ENCODE data around the gene UBE2O.
A peak's percentile ranks its signal among the peaks of the same experiment; 100 is the strongest.
"Not testable (repeated sequence)": the region's sequence is repeated elsewhere in the genome, so short reads cannot be mapped to it uniquely, and the experiment has no call there.

UBE2O gene

GRCh38 chr17:76369379-76369778 lies 83.6 kb downstream of the UBE2O start:
- Mint-ChIP-seq H3K27me3 (peaks cover 26% of the 10 kb centered on the region), H3K27ac (no peak overlapping the region), H3K4me3 (no peak overlapping the region), H3K4me1 (ENCODE audit: low read depth) (no peaks in the 10 kb centered on the region), H3K36me3 (ENCODE audit: low read depth) (no peaks in the 10 kb centered on the region), H3K9me3 (no peaks in the 10 kb centered on the region)
- intact Hi-C loops (cut with micrococcal nuclease): no loop called here

- H3K27me3 Mint-ChIP-seq: peaks cover 21% of the 10 kb centered on the region
- no peak overlapping the region for H3K4me3 Mint-ChIP-seq
- H3K9me3 Mint-ChIP-seq: no peaks in the 10 kb centered on the region
- peaks cover under 1% of the 10 kb centered on the region for H3K4me1 Mint-ChIP-seq (ENCODE audit: low read depth)
- H3K27ac Mint-ChIP-seq: no peak overlapping the region
- intact Hi-C loops (cut with micrococcal nuclease): no loop called here
- no peaks in the 10 kb centered on the region for H3K36me3 Mint-ChIP-seq (ENCODE audit: low read depth)
Measured at GRCh38 chr17:76368545-76368944, 84.4 kb downstream of the UBE2O start.

- intact Hi-C loops (cut with micrococcal nuclease): no loop called here
- no peak overlapping the region for H3K27ac Mint-ChIP-seq
- H3K27me3 Mint-ChIP-seq: peaks cover 23% of the 10 kb centered on the region
- no peak overlapping the region for H3K4me3 Mint-ChIP-seq
- no peaks in the 10 kb centered on the region for H3K36me3 Mint-ChIP-seq (ENCODE audit: low read depth)
- H3K9me3 Mint-ChIP-seq: no peaks in the 10 kb centered on the region
- H3K4me1 Mint-ChIP-seq (ENCODE audit: low read depth): peaks cover 5% of the 10 kb centered on the region
Measured at GRCh38 chr17:76367642-76368041, 85.3 kb downstream of the UBE2O start.

- H3K4me3 Mint-ChIP-seq: no peak overlapping the region
- peaks cover 29% of the 10 kb centered on the region for H3K27me3 Mint-ChIP-seq
- no peaks in the 10 kb centered on the region for H3K9me3 Mint-ChIP-seq
- intact Hi-C loops (cut with micrococcal nuclease): no loop called here
- peaks cover 5% of the 10 kb centered on the region for H3K4me1 Mint-ChIP-seq (ENCODE audit: low read depth)
- H3K36me3 Mint-ChIP-seq (ENCODE audit: low read depth): no peaks in the 10 kb centered on the region
- H3K27ac Mint-ChIP-seq: no peak overlapping the region
Measured at GRCh38 chr17:76366247-76366646, 86.7 kb downstream of the UBE2O start.

GRCh38 chr17:76365256-76365903 lies 87.6 kb downstream of the UBE2O start:
- H3K27me3 Mint-ChIP-seq: peaks cover 34% of the 10 kb centered on the region
- H3K27ac Mint-ChIP-seq: no peak overlapping the region
- no peaks in the 10 kb centered on the region for H3K36me3 Mint-ChIP-seq (ENCODE audit: low read depth)
- H3K4me1 Mint-ChIP-seq (ENCODE audit: low read depth): peaks cover 5% of the 10 kb centered on the region
- no peak overlapping the region for H3K4me3 Mint-ChIP-seq
- intact Hi-C loops (cut with micrococcal nuclease): no loop called here
- H3K9me3 Mint-ChIP-seq: no peaks in the 10 kb centered on the region

- intact Hi-C loops (cut with micrococcal nuclease): no loop called here
- Mint-ChIP-seq H3K4me1 (ENCODE audit: low read depth) (peaks cover 5% of the 10 kb centered on the region), H3K27me3 (peaks cover 37% of the 10 kb centered on the region), H3K27ac (no peak overlapping the region), H3K9me3 (no peaks in the 10 kb centered on the region), H3K4me3 (no peak overlapping the region), H3K36me3 (ENCODE audit: low read depth) (no peaks in the 10 kb centered on the region)
Measured at GRCh38 chr17:76363107-76363842, 89.7 kb downstream of the UBE2O start.

GRCh38 chr17:76360461-76360860 lies 92.5 kb downstream of the UBE2O start:
- H3K9me3 Mint-ChIP-seq: no peaks in the 10 kb centered on the region
- no peak overlapping the region for H3K27ac Mint-ChIP-seq
- no peak overlapping the region for H3K4me3 Mint-ChIP-seq
- intact Hi-C loops (cut with micrococcal nuclease): no loop called here
- H3K4me1 Mint-ChIP-seq (ENCODE audit: low read depth): peaks cover 5% of the 10 kb centered on the region
- H3K36me3 Mint-ChIP-seq (ENCODE audit: low read depth): no peaks in the 10 kb centered on the region
- H3K27me3 Mint-ChIP-seq: peaks cover 33% of the 10 kb centered on the region

GRCh38 chr17:76359776-76360175 lies 93.2 kb downstream of the UBE2O start:
- H3K36me3 Mint-ChIP-seq (ENCODE audit: low read depth); H3K4me3 Mint-ChIP-seq; intact Hi-C loops (cut with micrococcal nuclease); H3K27ac Mint-ChIP-seq; H3K4me1 Mint-ChIP-seq (ENCODE audit: low read depth); H3K9me3 Mint-ChIP-seq: not testable (repeated sequence)
- H3K27me3 Mint-ChIP-seq: peaks cover 33% of the 10 kb centered on the region

- intact Hi-C loops (cut with micrococcal nuclease): no loop called here
- Mint-ChIP-seq H3K4me3 (no peak overlapping the region), H3K36me3 (ENCODE audit: low read depth) (peaks cover 2% of the 10 kb centered on the region), H3K27me3 (peaks cover 32% of the 10 kb centered on the region), H3K27ac (no peak overlapping the region), H3K4me1 (ENCODE audit: low read depth) (peaks cover 11% of the 10 kb centered on the region), H3K9me3 (no peaks in the 10 kb centered on the region)
Measured at GRCh38 chr17:76359375-76359774, 93.6 kb downstream of the UBE2O start.

GRCh38 chr17:76357597-76358158 lies 95.3 kb downstream of the UBE2O start:
- Mint-ChIP-seq H3K27ac (no peak overlapping the region), H3K4me1 (ENCODE audit: low read depth) (peaks cover 15% of the 10 kb centered on the region), H3K9me3 (no peaks in the 10 kb centered on the region), H3K36me3 (ENCODE audit: low read depth) (peaks cover 18% of the 10 kb centered on the region), H3K27me3 (peaks cover 29% of the 10 kb centered on the region), H3K4me3 (no peak overlapping the region)
- intact Hi-C loops (cut with micrococcal nuclease): no loop called here

GRCh38 chr17:76356803-76357456 lies 96.0 kb downstream of the UBE2O start:
- no peak overlapping the region for H3K27ac Mint-ChIP-seq
- intact Hi-C loops (cut with micrococcal nuclease): no loop called here
- peaks cover 18% of the 10 kb centered on the region for H3K36me3 Mint-ChIP-seq (ENCODE audit: low read depth)
- peaks cover 20% of the 10 kb centered on the region for H3K4me1 Mint-ChIP-seq (ENCODE audit: low read depth)
- no peaks in the 10 kb centered on the region for H3K9me3 Mint-ChIP-seq
- H3K27me3 Mint-ChIP-seq: peaks cover 24% of the 10 kb centered on the region
- H3K4me3 Mint-ChIP-seq: no peak overlapping the region

GRCh38 chr17:76354747-76355310 lies 98.1 kb downstream of the UBE2O start:
- H3K27me3 Mint-ChIP-seq: peaks cover 13% of the 10 kb centered on the region
- H3K36me3 Mint-ChIP-seq (ENCODE audit: low read depth): peaks cover 23% of the 10 kb centered on the region
- H3K9me3 Mint-ChIP-seq: no peaks in the 10 kb centered on the region
- peaks cover 26% of the 10 kb centered on the region for H3K4me1 Mint-ChIP-seq (ENCODE audit: low read depth)
- intact Hi-C loops (cut with micrococcal nuclease): loop anchor here (2.0 kb wide), 1 partner anchor 30 kb away; the partner anchor contains the start of gene SPHK1
- peak overlapping the region; percentile 99 for H3K27ac Mint-ChIP-seq
- peak overlapping the region; percentile 20 for H3K4me3 Mint-ChIP-seq

GRCh38 chr17:76354317-76354729 lies 98.6 kb downstream of the UBE2O start:
- peaks cover 23% of the 10 kb centered on the region for H3K36me3 Mint-ChIP-seq (ENCODE audit: low read depth)
- H3K27ac Mint-ChIP-seq: peak overlapping the region; percentile 99
- intact Hi-C loops (cut with micrococcal nuclease): loop anchor here (2.0 kb wide), 1 partner anchor 30 kb away; the partner anchor contains the start of gene SPHK1
- H3K4me1 Mint-ChIP-seq (ENCODE audit: low read depth): peaks cover 26% of the 10 kb centered on the region
- no peaks in the 10 kb centered on the region for H3K9me3 Mint-ChIP-seq
- peak overlapping the region; percentile 86 for H3K4me3 Mint-ChIP-seq
- peaks cover 11% of the 10 kb centered on the region for H3K27me3 Mint-ChIP-seq

All from dendritic cell treated with granulocyte-macrophage colony-stimulating factor and Interleukin-4, amounts not matched to agents 40 ng/mL and 50 ng/mL, for 4 days (primary cell).